AG09319 (cell line): ENCODE results near the gene ATP5F1D.

Experiments used
- DNase-seq: peaks from one replicate; pipeline ENCODE4 v3.0.0-alpha.2; 2010; ENCODE audit warnings: low read depth; ENCODE audit errors: extremely low read depth
- CTCF ChIP-seq: IDR thresholded peaks from 2 replicates; pipeline ENCODE4 v1.5.1; 2011; ENCODE audit warnings: low read depth, mild to moderate bottlenecking, inconsistent platforms, low read length, moderate library complexity

The ATP5F1D gene

GRCh38 chr19:1292419-1293151 lies 51.0 kb downstream of the ATP5F1D start:
- no peak for TF ChIP-seq CTCF
- no peak for DNase-seq

- no peak for DNase-seq
- TF ChIP-seq CTCF: no peak
Measured at GRCh38 chr19:1293782-1294604, 52.4 kb downstream of the ATP5F1D start.
